Right lung (tissue), 10 donors: ENCODE measurements around the gene NFATC3. TPM values are rescaled to one million over a fixed set of nuclear protein-coding genes. Genes with fewer than 3 reads are reported as not detected.

Source experiments
- DNase-seq, 2 donors: peaks; one replicate each; pipeline ENCODE4 v3.0.0-alpha.2; 2013
- long read RNA-seq, 8 donors: transcript quantifications; one replicate each; lab custom pipeline, GENCODE V29; 2026
- polyA plus RNA-seq, 5 donors: library from polyadenylated mRNA; unstranded; fragments of 120-200 nt; gene quantifications; one replicate each; pipeline versions ENCODE4 v1.2.1 to v1.2.3, GENCODE V29; 2013; ENCODE audit warnings: inconsistent platforms in 1 of 5, low replicate concordance in 1 of 5; ENCODE audit not compliant: insufficient read length in 5 of 5, insufficient read depth in 1 of 5

Gene NFATC3
- polyA plus RNA-seq, result 10 to 100 TPM; 29.8 to 42.9 (median 40.5) TPM
- long read RNA-seq, donor 1, full-length matches to known transcripts, result 4 of 18 reads
- long read RNA-seq, donor 1, partial matches to known transcripts, result 14 of 18 reads
- long read RNA-seq, donor 1, other reads (novel, unspliced or antisense), result 0 of 18 reads
- long read RNA-seq, donor 2, full-length matches to known transcripts, result 2 of 8 reads
- long read RNA-seq, donor 2, partial matches to known transcripts, result 6 of 8 reads
- long read RNA-seq, donor 2, other reads (novel, unspliced or antisense), result 0 of 8 reads
- long read RNA-seq, donor 3, partial matches to known transcripts, result 0 of 4 reads
- long read RNA-seq, donor 3, other reads (novel, unspliced or antisense), result 0 of 4 reads
- long read RNA-seq, donor 4, result 0 reads
- long read RNA-seq, donor 5, partial matches to known transcripts, result 6 of 7 reads
- long read RNA-seq, donor 5, other reads (novel, unspliced or antisense), result 0 of 7 reads
- long read RNA-seq, donor 6, full-length matches to known transcripts, result 8 of 29 reads
- long read RNA-seq, donor 6, partial matches to known transcripts, result 21 of 29 reads
- long read RNA-seq, donor 6, other reads (novel, unspliced or antisense), result 0 of 29 reads
- long read RNA-seq, donor 7, full-length matches to known transcripts, result 4 of 4 reads
- long read RNA-seq, donor 7, partial matches to known transcripts, result 0 of 4 reads
- long read RNA-seq, donor 7, other reads (novel, unspliced or antisense), result 0 of 4 reads
- long read RNA-seq, donor 8, partial matches to known transcripts, result 0 of 1 reads
- long read RNA-seq, donor 8, other reads (novel, unspliced or antisense), result 0 of 1 reads

DNA sequence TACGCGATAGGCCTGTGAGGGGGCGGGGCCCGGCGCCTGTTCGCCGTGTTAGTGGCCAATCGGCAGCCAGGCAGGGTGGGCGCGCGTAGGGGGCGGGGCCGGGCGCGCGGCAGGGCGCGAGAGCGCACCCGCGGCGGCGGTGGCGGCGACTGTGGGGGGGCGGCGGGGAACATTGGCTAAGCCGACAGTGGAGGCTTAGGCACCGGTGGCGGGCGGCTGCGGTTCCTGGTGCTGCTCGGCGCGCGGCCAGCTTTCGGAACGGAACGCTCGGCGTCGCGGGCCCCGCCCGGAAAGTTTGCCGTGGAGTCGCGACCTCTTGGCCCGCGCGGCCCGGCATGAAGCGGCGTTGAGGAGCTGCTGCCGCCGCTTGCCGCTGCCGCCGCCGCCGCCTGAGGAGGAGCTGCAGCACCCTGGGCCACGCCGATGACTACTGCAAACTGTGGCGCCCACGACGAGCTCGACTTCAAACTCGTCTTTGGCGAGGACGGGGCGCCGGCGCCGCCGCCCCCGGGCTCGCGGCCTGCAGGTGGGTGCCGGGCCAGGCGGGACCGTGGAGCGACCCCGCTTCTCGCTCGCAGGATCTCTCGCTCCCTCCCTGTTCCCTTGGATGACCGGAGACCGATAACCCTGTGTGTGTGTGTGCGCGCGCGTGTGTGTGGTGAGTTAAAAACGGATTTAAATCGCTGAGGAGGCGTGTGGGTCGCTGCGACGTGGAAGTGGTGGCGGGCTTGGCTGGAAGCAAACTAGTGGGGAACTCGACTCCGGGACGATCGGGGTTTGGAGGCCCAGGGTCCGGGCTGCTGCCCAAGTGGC is at the start of gene NFATC3:
NFATC3 (plus strand) TSS at position 112 of the 813 bp plus-strand sequence; CDS start at position 424, 312 bp downstream.
- peak in 1 of 2 donors; percentile 56 for DNase-seq

GRCh38 chr16:68037841-68038597 is 47.2 kb upstream of the NFATC3 start:
- no peak for DNase-seq

DNA sequence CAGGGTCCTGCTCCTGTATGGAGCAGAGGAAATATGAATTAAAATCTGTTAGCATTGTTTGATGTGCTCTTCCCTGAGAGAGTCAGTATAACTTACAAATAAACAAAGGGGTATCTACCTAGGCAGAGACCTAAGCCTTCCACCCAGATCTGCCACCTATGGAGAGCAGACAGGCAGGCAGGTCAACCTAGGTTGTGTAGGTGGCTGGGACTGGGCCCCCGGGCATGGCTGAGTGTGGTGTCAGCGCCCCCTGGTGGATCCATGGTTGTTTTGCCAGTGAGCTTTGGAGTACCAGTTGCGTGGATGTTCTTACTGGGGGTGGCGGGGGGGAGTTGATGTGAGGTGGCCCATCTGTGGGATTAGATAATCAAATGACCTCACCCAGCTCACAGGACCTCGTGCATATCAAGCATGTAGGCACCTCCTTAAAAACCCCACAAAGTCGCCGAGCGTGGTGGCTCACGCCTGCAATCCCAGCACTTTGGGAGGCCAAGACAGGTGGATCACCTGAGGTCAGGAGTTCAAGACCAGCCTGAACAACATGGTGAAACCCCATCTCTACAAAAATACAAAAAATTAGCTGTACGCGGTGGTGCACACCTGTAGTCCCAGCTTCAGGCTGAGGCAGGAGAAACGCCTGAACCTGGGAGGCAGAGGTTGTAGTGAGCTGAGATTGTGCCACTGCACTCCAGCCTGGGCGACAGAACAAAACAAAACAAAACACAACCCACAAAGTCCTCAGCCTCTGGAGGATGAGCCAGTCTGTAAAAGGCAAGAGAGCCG is 44.5 kb upstream of the NFATC3 start:
- DNase-seq, result peak; percentile 31 to 55

DNA sequence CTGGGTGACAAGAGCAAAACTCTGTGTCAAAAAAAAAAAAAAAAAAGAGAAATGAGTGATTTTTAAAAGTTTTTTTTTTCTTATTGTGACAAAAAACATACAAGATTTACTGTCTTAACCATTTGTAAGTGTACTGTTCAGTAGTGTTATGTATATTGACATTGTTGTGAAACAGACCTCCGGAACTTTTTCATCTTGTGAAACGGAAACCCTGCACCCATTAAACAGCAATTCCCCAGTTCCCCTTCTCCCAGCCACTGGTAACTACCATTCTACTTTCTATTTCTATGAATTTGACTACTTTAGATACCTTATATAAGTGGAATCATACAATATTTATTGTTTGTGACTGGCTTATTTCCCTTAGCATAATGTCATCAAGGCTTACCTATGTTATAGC is 43.4 kb upstream of the NFATC3 start:
- no peak for DNase-seq

DNA sequence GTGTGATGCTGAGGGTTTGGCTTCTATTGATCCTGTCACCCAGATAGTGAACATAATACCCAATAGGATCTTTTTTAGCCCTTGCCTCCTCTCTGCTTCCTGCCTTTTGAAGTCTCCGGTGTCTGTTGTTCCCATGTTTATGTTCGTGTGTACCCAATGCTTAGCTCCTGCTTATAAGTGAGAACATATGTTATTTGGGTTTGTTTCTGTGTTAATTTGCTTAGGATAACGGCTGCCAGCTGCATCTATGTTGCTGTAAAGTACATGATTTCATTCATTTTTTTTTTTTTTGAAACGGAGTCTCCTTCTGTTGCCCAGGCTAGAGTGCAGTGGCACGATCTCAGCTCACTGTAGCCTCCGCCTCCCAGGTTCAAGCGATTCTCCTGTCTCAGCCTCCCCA is 39.1 kb upstream of the NFATC3 start:
- DNase-seq, result no peak

GRCh38 chr16:68047987-68048386 is 37.2 kb upstream of the NFATC3 start:
- DNase-seq, result no peak

DNA sequence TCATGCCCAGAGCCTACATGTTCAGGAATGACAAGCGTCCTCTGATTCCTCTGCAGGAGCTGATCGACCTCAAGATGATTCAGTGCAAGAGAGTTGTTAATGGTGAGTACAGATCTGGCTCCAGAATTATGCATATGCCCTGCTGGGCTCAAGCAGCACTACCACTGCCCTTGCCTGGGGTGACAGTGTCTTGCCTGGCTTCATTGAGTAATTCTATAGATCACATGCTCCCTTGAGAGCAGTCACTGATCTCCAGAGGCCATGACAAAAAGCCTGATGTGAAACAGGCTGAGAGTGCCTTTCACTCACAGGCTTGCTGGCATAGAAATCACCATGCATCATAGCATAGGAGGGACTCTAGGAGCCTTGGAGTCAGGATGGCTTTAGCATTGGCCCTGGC is 35.7 kb upstream of the NFATC3 start:
- no peak for DNase-seq

- DNase-seq, result no peak
Measured at GRCh38 chr16:68055395-68055794, 29.8 kb upstream of the NFATC3 start.

GRCh38 chr16:68059804-68060203 is 25.4 kb upstream of the NFATC3 start:
- DNase-seq, result no peak

DNA sequence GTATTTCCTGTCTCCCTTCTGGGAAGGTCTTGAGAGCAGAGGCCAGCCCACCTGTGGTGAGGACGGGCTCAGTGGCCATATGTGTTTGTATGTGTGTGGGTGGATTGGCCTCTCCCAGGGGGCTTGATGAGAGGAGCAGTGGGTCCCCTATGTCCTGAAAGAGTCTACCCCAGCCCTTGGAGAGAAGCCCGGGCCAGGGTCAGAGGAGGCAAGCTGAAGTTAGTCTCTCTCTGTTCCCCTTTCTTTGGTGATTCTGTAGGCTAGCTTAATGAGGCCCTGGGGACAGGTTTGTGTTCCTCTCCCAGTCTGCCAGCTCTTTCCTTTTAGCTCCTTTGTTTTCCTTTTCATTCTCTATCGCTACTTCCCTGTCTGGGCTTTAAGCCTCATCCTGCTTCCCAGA is 23.8 kb upstream of the NFATC3 start:
- no peak for DNase-seq

DNA sequence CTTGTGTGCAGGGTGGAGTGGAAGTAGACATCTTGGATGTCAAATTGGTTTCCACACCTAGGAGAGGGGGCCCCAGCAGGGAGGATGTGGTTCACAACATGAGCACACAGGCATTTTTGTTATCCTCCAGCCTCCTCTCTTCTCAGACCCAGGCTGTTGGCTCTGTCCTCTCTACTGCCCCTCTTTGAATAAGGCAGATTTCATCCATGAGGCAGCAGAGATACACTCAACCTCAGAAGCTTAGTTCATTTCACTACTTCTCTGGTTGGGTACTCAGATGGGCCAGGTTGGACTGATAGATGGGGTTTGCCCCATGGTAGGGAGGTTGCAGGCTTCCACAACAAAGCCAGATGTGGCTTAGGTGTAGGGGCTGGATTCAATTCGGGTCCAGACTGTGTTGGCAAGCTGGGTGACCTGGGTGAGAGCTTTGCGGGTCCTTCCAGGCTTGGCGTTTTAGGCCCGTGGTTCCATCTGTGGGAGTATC is 22.2 kb upstream of the NFATC3 start:
- no peak for DNase-seq

DNA sequence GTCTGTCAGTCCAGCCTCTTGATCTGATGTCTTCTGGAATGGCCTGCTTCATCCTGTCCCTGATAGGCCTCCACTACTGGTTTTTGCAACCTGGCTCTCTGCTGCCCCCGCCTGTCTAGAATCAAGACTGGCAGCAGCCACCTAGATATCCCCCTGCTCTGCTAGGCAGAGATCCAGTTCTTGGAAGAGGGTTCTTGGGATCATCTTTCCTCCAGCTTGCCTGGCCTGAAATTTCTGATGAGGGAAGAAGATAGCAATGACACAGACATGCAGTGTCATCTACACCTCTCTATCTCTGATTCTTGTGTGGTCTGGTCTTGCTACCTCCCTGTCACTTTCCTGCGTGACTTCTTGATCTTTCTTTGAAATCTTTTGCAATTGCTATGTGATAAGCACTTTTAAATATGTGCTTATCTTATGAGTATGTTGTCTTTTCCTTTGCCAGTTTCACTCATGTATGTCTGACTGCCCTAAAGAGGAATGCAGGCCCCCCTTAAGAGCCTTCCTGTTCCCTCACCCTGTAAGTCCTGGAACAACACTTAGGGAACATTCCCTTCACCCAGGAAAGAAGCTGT is 20.3 kb upstream of the NFATC3 start:
- peak in 1 of 2 donors; percentile 51 for DNase-seq

DNA sequence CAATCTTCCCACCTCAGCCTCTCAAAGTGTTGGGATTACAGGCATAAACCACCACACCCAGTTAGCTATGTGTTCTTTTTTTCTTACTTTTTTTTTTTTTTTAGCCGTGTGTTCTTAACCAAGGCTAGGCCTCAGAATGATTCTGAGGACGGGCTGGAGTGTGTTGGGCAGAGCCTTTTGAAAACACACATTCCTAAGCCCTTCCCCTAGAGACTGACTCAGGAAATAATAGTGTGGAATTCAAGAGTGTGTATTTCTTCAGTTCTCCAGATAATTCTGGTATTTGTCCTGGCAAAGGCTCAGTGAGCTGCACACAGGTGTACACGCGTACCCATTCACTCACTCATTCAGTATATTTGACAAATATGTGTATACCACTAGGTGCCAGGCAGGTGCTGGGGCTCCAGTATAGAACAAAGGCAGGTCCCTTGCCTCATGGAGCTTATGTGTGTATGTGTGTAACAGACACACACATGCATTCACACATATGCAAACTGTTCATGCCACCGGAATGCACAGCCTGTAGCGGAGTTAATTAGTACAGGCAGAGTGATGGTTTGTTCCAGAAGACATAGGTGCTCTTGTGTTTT is 19.4 kb upstream of the NFATC3 start:
- no peak for DNase-seq

GRCh38 chr16:68066763-68067162 is 18.4 kb upstream of the NFATC3 start:
- DNase-seq, result no peak

GRCh38 chr16:68068926-68069325 is 16.2 kb upstream of the NFATC3 start:
- DNase-seq, result no peak

- DNase-seq, result no peak
Measured at GRCh38 chr16:68069511-68070248, 15.5 kb upstream of the NFATC3 start.

GRCh38 chr16:68070249-68070730 is 14.9 kb upstream of the NFATC3 start:
- DNase-seq, result no peak

- no peak for DNase-seq
Measured at GRCh38 chr16:68070806-68071517, 14.2 kb upstream of the NFATC3 start.
